AG10803 (cell line): ENCODE results near the gene GIPC3.

Experiments used
- DNase-seq: peaks from one replicate; pipeline ENCODE4 v3.0.0; 2010; ENCODE audit warnings: low read depth
- H3K4me3 ChIP-seq: 2 replicates; pipeline ENCODE4 v1.5.1; 2011; ENCODE audit warnings: mild to moderate bottlenecking, low read length, control low read depth
- CTCF ChIP-seq: conservative IDR thresholded peaks from 2 replicates; pipeline ENCODE4 v1.5.1; 2011; ENCODE audit warnings: mild to moderate bottlenecking, low read length, control low read depth, inconsistent platforms

Gene GIPC3

GRCh38 chr19:3538258-3538929, 46.9 kb upstream of the GIPC3 start:
- DNase-seq: no peak
- H3K4me3 ChIP-seq: no peak overlapping the region
- no peak for TF ChIP-seq CTCF

GRCh38 chr19:3538965-3539755, 46.1 kb upstream of the GIPC3 start, which contains the start of gene TEKTIP1:
TSS of gene TEKTIP1 (plus strand) at chr19:3539174. CDS start at chr19:3539178, 4 bp downstream.
- H3K4me3 ChIP-seq: no peak within 1 kb of the TSS
- no peak for TF ChIP-seq CTCF
- no peak for DNase-seq

- DNase-seq: no peak
- H3K4me3 ChIP-seq: no peak overlapping the region
- no peak for TF ChIP-seq CTCF
Measured at GRCh38 chr19:3539756-3540118, 45.5 kb upstream of the GIPC3 start.

GRCh38 chr19:3543150-3544057, 41.9 kb upstream of the GIPC3 start:
- no peak overlapping the region for H3K4me3 ChIP-seq
- no peak for DNase-seq
- TF ChIP-seq CTCF: no peak

- no peak overlapping the region for H3K4me3 ChIP-seq
- DNase-seq: no peak
- no peak for TF ChIP-seq CTCF
Measured at GRCh38 chr19:3544058-3544376, 41.3 kb upstream of the GIPC3 start.

- no peak overlapping the region for H3K4me3 ChIP-seq
- peak; percentile 89 for TF ChIP-seq CTCF
- DNase-seq: peak; percentile 42
Measured at GRCh38 chr19:3544742-3545668, 40.3 kb upstream of the GIPC3 start.
